ENCODE results near the gene NHLH1. TPM values are rescaled to one million over a fixed set of nuclear protein-coding genes. Genes with fewer than 3 reads are reported as not detected.
A peak's percentile ranks its signal among the peaks of the same experiment; 100 is the strongest.

Gene NHLH1
- total and polyA plus RNA-seq, 4 experiments from 2014 or later, result 0.41 to 0.42 TPM; not detected in 2

DNA sequence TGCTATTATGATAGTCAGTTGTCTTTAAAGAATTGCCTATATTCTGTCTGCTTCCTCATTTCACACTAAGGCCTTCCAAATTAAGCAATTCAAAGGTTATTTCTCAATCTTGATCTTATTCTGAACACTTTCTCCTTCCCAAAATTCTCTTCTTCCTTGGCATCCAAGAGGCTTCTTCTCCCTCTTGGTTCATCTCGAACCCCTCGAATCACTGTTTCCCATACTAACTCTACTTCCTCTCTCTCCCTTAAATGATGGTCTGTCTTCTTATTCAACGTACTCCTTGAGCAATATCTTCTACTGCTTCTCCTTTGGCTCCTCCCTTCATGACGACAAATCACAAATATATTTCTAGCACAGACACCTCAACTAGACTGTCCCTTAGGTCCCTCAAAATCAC, 28.3 kb upstream of the NHLH1 start:
- H3K27ac Mint-ChIP-seq, result peak overlapping the region in 5 of 7 donors; percentile 6 to 80 (median 74)
- ChIA-PET POLR2A (ENCODE audit: partially characterized antibody) (no interaction called here), CTCF (ENCODE audit: partially characterized antibody) (interaction anchor here (0.7 to 1.4 kb wide), 3 partner anchors 9 to 90 kb away, joined by 3 to 5 read pairs (median 3); no protein-coding TSS in a partner anchor)
- Histone ChIP-seq H3K27me3 (ENCODE audit: insufficient read depth, low read length) (no peaks in the 10 kb centered on the region), H3K4me1 (ENCODE audit: insufficient read depth, low read length) (peaks cover 26% of the 10 kb centered on the region), H3K4me3 (ENCODE audit: low read length in 2 of 2) (no peak overlapping the region), H3K36me3 (ENCODE audit: insufficient read depth, low read length) (peaks cover 37% of the 10 kb centered on the region), H3K27ac (ENCODE audit: low read depth, low read length) (no peak overlapping the region), H3K9me3 (ENCODE audit: control insufficient read depth in 1 of 2, low read length in 2 of 2) (no peaks in the 10 kb centered on the region)
- no peak overlapping the region for H3K4me3 Mint-ChIP-seq
- intact Hi-C loops (cut with micrococcal nuclease), result no loop called here
- DNase-seq, result no peak
- peaks cover 22 to 46% (median 39%) of the 10 kb centered on the region in 4 donors for H3K4me1 Mint-ChIP-seq
- peaks cover 32 to 76% of the 10 kb centered on the region in 2 donors for H3K36me3 Mint-ChIP-seq
- no peaks in the 10 kb centered on the region for H3K27me3 Mint-ChIP-seq
- H3K9me3 Mint-ChIP-seq, result no peaks in the 10 kb centered on the region

DNA sequence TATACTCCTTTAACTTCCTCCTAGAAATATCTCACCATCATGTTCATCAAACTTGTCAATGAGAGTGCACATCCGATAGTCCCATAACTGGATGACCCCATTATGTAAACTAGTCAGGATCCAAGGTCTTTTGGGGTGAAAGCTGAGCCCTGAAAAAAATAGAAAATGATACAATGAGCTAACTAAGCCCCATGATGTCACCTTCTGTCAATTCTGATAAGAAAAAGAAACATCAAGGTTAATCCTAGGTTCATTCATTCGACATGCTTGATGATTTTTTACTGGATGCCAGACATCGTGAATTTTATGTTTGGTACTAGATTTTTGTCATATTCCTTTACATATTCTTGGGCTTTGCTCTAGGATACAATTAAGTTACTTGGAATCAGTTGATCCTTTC, 26.7 kb upstream of the NHLH1 start:
- H3K27me3 Mint-ChIP-seq, result no peaks in the 10 kb centered on the region
- Histone ChIP-seq H3K4me1 (ENCODE audit: insufficient read depth, low read length) (peaks cover 40% of the 10 kb centered on the region), H3K27ac (ENCODE audit: low read depth, low read length) (no peak overlapping the region), H3K36me3 (ENCODE audit: insufficient read depth, low read length) (peaks cover 28% of the 10 kb centered on the region), H3K9me3 (ENCODE audit: control insufficient read depth in 1 of 2, low read length in 2 of 2) (no peaks in the 10 kb centered on the region), H3K27me3 (ENCODE audit: insufficient read depth, low read length) (no peaks in the 10 kb centered on the region), H3K4me3 (ENCODE audit: low read length in 2 of 2) (no peak overlapping the region)
- no peaks in the 10 kb centered on the region for H3K9me3 Mint-ChIP-seq
- peak overlapping the region in 5 of 7 donors; percentile 17 to 100 (median 66) for H3K27ac Mint-ChIP-seq
- no peak overlapping the region for H3K4me3 Mint-ChIP-seq
- ChIA-PET POLR2A (ENCODE audit: partially characterized antibody) (interaction anchor here (1.2 kb wide), 1 partner anchor 55 kb away, joined by 4 read pairs; the partner anchor contains the start of gene PEX19), CTCF (ENCODE audit: partially characterized antibody) (interaction anchor here (1.1 kb wide), 1 partner anchor 266 kb away, joined by 3 read pairs; no protein-coding TSS in a partner anchor)
- DNase-seq, result no peak
- intact Hi-C loops (cut with micrococcal nuclease), result loop anchor here (5.0 to 10.0 kb wide), 2 partner anchors 185 to 727 kb away; partner anchors contain the start of genes ARHGAP30 and SLAMF6
- H3K36me3 Mint-ChIP-seq, result peaks cover 30 to 72% of the 10 kb centered on the region in 2 donors
- H3K4me1 Mint-ChIP-seq, result peaks cover 30 to 59% (median 50%) of the 10 kb centered on the region in 4 donors

GRCh38 chr1:160340866-160341265, 26.0 kb upstream of the NHLH1 start:
- H3K9me3 ChIP-seq (ENCODE audit: control insufficient read depth in 1 of 2, low read length in 2 of 2), result no peaks in the 10 kb centered on the region
- peaks cover 40% of the 10 kb centered on the region for H3K4me1 ChIP-seq (ENCODE audit: insufficient read depth, low read length)
- no peak overlapping the region for H3K4me3 ChIP-seq (ENCODE audit: low read length in 2 of 2)
- Mint-ChIP-seq H3K27ac (peak overlapping the region in 6 of 7 donors; percentile 40 to 100 (median 81)), H3K27me3 (no peaks in the 10 kb centered on the region), H3K9me3 (no peaks in the 10 kb centered on the region), H3K4me3 (peak overlapping the region in 6 of 8 donors; percentile 2 to 100 (median 88)), H3K4me1 (peaks cover 30 to 61% (median 50%) of the 10 kb centered on the region in 4 donors), H3K36me3 (peaks cover 27 to 68% of the 10 kb centered on the region in 2 donors)
- CTCF ChIA-PET (ENCODE audit: partially characterized antibody), result no interaction called here
- POLR2A ChIA-PET (ENCODE audit: partially characterized antibody), result no interaction called here
- intact Hi-C loops (cut with micrococcal nuclease), result loop anchor here (5.0 to 10.0 kb wide), 2 partner anchors 184 to 726 kb away; partner anchors contain the start of genes ARHGAP30 and SLAMF6
- peaks cover 26% of the 10 kb centered on the region for H3K36me3 ChIP-seq (ENCODE audit: insufficient read depth, low read length)
- no peak overlapping the region for H3K27ac ChIP-seq (ENCODE audit: low read depth, low read length)
- no peak for DNase-seq
- no peaks in the 10 kb centered on the region for H3K27me3 ChIP-seq (ENCODE audit: insufficient read depth, low read length)

GRCh38 chr1:160342526-160342925, 24.3 kb upstream of the NHLH1 start:
- H3K27ac Mint-ChIP-seq, result peak overlapping the region; percentile 96 to 100 (median 100)
- H3K27me3 Mint-ChIP-seq, result no peaks in the 10 kb centered on the region
- no peaks in the 10 kb centered on the region for H3K9me3 ChIP-seq (ENCODE audit: control insufficient read depth in 1 of 2, low read length in 2 of 2)
- DNase-seq, result peak in 1 of 5 donors; percentile 9
- H3K9me3 Mint-ChIP-seq, result no peaks in the 10 kb centered on the region
- ChIA-PET POLR2A (ENCODE audit: partially characterized antibody) (no interaction called here), CTCF (ENCODE audit: partially characterized antibody) (interaction anchor here (0.8 kb wide), 1 partner anchor 8 kb away, joined by 3 read pairs; no protein-coding TSS in a partner anchor)
- H3K4me3 ChIP-seq (ENCODE audit: low read length in 2 of 2), result peak overlapping the region; percentile 77 to 96
- H3K4me1 Mint-ChIP-seq, result peaks cover 35 to 66% (median 50%) of the 10 kb centered on the region in 4 donors
- H3K36me3 Mint-ChIP-seq, result peaks cover 28 to 65% of the 10 kb centered on the region in 2 donors
- H3K36me3 ChIP-seq (ENCODE audit: insufficient read depth, low read length), result peaks cover 32% of the 10 kb centered on the region
- no peaks in the 10 kb centered on the region for H3K27me3 ChIP-seq (ENCODE audit: insufficient read depth, low read length)
- intact Hi-C loops (cut with micrococcal nuclease), result loop anchor here (2.0 to 10.0 kb wide), 4 partner anchors 80 to 725 kb away; partner anchors contain the start of genes ARHGAP30, DCAF8 and SLAMF6
- peak overlapping the region; percentile 99 to 100 (median 100) for H3K4me3 Mint-ChIP-seq
- peak overlapping the region; percentile 94 for H3K27ac ChIP-seq (ENCODE audit: low read depth, low read length)
- H3K4me1 ChIP-seq (ENCODE audit: insufficient read depth, low read length), result peaks cover 44% of the 10 kb centered on the region

DNA sequence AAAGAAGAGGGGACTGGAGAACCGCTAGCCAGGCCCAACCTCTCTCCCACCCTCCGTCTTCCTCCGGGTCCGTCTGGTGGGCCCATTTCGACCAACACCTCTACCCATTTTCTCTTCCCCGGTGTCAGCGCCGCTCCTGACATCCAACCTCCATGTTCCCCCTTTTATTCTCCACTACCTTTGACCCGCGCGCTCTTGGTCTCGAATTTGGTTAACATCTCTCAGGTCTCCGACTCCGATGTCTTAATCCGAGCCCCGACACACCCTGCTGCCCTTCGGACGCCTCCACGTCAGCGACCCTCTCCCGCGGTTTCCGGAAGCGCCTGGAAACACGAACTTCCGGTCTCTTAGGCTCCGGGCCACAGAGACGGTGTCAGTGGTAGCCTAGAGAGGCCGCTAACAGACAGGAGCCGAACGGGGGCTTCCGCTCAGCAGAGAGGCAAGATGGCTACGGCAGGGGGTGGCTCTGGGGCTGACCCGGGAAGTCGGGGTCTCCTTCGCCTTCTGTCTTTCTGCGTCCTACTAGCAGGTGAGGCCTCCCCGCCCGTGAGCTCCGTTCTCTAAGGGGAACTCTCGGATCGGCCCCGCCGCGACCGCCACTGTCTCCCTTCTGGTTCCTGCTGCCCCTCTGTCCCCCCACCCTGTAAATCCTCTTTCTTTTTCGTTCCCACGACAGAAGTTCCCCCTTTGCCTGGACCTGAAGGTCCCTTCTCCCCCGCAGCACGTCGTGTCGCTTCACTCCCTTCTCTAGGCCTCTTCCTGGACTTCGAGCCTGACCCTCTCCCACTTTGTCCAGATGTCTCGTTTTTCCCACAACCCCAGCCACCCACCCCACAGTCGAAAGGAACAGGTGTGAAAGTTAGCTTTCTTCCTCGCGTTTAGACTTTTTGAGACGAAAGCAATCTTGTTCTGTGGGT, 23.7 kb upstream of the NHLH1 start, which contains the start of the genes COPA and NCSTN:
Gene COPA, minus strand, starts transcription at position 298 of the 917 bp plus-strand sequence. Its CDS starts 80 bp downstream, at position 218.
Gene NCSTN, plus strand, starts transcription at position 431 of the 917 bp plus-strand sequence. Its CDS starts 14 bp downstream, at position 445.
- intact Hi-C loops (cut with micrococcal nuclease), result loop anchor here (1.0 to 10.0 kb wide), 5 partner anchors 58 to 724 kb away; partner anchors contain the start of genes ARHGAP30, DCAF8, PEX19 and SLAMF6
- Mint-ChIP-seq H3K36me3 (peaks cover 23 to 65% of the 10 kb centered on the region in 2 donors), H3K27me3 (no peaks in the 10 kb centered on the region), H3K9me3 (no peaks in the 10 kb centered on the region), H3K27ac (peak within 1 kb of the TSS; percentile 96 to 100 (median 100)), H3K4me3 (peak within 1 kb of the TSS; percentile 99 to 100 (median 100)), H3K4me1 (peaks cover 35 to 67% (median 49%) of the 10 kb centered on the region in 4 donors)
- Histone ChIP-seq H3K4me3 (ENCODE audit: low read length in 2 of 2) (peak within 1 kb of the TSS; percentile 77 to 96), H3K36me3 (ENCODE audit: insufficient read depth, low read length) (peaks cover 36% of the 10 kb centered on the region), H3K9me3 (ENCODE audit: control insufficient read depth in 1 of 2, low read length in 2 of 2) (no peaks in the 10 kb centered on the region), H3K27me3 (ENCODE audit: insufficient read depth, low read length) (no peaks in the 10 kb centered on the region), H3K27ac (ENCODE audit: low read depth, low read length) (peak within 1 kb of the TSS; percentile 94), H3K4me1 (ENCODE audit: insufficient read depth, low read length) (peaks cover 44% of the 10 kb centered on the region)
- CTCF ChIA-PET (ENCODE audit: partially characterized antibody), result interaction anchor here (1.2 to 4.5 kb wide), 3 partner anchors 11 to 52 kb away, joined by 3 to 19 read pairs (median 7); no protein-coding TSS in a partner anchor
- peak; percentile 89 to 95 (median 89) for DNase-seq
- POLR2A ChIA-PET (ENCODE audit: partially characterized antibody), result interaction anchor here (0.6 to 1.3 kb wide), 8 partner anchors 8 to 179 kb away, joined by 3 to 4 read pairs (median 3); partner anchors contain the start of gene SLAMF6

DNA sequence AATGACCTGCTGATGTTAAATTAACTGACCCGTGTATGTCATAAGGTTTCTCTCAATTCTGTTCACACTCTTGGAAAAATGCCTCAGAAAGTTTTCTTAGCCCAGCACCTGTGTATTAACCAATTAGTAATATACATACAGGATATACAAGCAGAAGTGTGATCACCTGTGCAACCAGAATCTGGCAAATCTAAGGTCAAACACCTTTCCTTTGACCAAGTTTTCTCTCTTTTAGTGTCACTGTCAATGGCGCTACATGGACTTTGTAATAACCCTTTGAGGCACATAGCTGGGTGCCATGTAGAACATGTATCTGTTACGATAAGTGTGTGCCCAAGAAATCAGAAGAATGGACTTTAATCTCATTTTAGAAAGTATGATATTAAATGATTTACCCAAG, 22.6 kb upstream of the NHLH1 start:
- Histone ChIP-seq H3K27ac (ENCODE audit: low read depth, low read length) (peak overlapping the region; percentile 94), H3K4me3 (ENCODE audit: low read length in 2 of 2) (peak overlapping the region; percentile 77 to 96), H3K9me3 (ENCODE audit: control insufficient read depth in 1 of 2, low read length in 2 of 2) (no peaks in the 10 kb centered on the region), H3K4me1 (ENCODE audit: insufficient read depth, low read length) (peaks cover 44% of the 10 kb centered on the region), H3K27me3 (ENCODE audit: insufficient read depth, low read length) (no peaks in the 10 kb centered on the region), H3K36me3 (ENCODE audit: insufficient read depth, low read length) (peaks cover 36% of the 10 kb centered on the region)
- H3K4me3 Mint-ChIP-seq, result peak overlapping the region; percentile 99 to 100 (median 100)
- ChIA-PET POLR2A (ENCODE audit: partially characterized antibody) (interaction anchor here (0.8 to 1.3 kb wide), 4 partner anchors 14 to 178 kb away, joined by 3 to 4 read pairs (median 3); partner anchors contain the start of gene SLAMF6), CTCF (ENCODE audit: partially characterized antibody) (interaction anchor here (1.2 to 4.5 kb wide), 3 partner anchors 10 to 53 kb away, joined by 3 to 19 read pairs (median 7); no protein-coding TSS in a partner anchor)
- no peaks in the 10 kb centered on the region for H3K27me3 Mint-ChIP-seq
- H3K36me3 Mint-ChIP-seq, result peaks cover 14 to 65% of the 10 kb centered on the region in 2 donors
- peaks cover 31 to 62% (median 43%) of the 10 kb centered on the region in 4 donors for H3K4me1 Mint-ChIP-seq
- H3K27ac Mint-ChIP-seq, result peak overlapping the region; percentile 96 to 100 (median 100)
- DNase-seq, result no peak
- intact Hi-C loops (cut with micrococcal nuclease), result loop anchor here (5.0 to 10.0 kb wide), 2 partner anchors 181 to 723 kb away; partner anchors contain the start of genes ARHGAP30 and SLAMF6
- no peaks in the 10 kb centered on the region for H3K9me3 Mint-ChIP-seq
